GM13976 (cell line): ENCODE results near the gene PREX1.

ENCODE experiments used
- DNase-seq: peaks from one replicate; pipeline ENCODE4 v3.0.0; 2012; ENCODE audit warnings: low spot score
- CTCF ChIP-seq: IDR thresholded peaks from 2 replicates; pipeline ENCODE4 v1.5.1; 2012; ENCODE audit warnings: borderline replicate concordance, mild to moderate bottlenecking; ENCODE audit not compliant: insufficient read depth; ENCODE audit errors: extremely low read depth, missing control alignments, control extremely low read depth
- in situ Hi-C: fragments of 300-500 bp; cut with MboI; formaldehyde crosslinking; loops from one replicate; pipeline ENCODE4 v1.12.0; 2022; ENCODE audit warnings: low sequenced_read_pairs, mixed read lengths, inconsistent platforms; ENCODE audit not compliant: unreplicated experiment

The PREX1 gene

GRCh38 chr20:48629960-48630315 is 197.9 kb downstream of the PREX1 start:
- in situ Hi-C loops, result no loop called here
- no peak for TF ChIP-seq CTCF
- DNase-seq, result no peak

DNA sequence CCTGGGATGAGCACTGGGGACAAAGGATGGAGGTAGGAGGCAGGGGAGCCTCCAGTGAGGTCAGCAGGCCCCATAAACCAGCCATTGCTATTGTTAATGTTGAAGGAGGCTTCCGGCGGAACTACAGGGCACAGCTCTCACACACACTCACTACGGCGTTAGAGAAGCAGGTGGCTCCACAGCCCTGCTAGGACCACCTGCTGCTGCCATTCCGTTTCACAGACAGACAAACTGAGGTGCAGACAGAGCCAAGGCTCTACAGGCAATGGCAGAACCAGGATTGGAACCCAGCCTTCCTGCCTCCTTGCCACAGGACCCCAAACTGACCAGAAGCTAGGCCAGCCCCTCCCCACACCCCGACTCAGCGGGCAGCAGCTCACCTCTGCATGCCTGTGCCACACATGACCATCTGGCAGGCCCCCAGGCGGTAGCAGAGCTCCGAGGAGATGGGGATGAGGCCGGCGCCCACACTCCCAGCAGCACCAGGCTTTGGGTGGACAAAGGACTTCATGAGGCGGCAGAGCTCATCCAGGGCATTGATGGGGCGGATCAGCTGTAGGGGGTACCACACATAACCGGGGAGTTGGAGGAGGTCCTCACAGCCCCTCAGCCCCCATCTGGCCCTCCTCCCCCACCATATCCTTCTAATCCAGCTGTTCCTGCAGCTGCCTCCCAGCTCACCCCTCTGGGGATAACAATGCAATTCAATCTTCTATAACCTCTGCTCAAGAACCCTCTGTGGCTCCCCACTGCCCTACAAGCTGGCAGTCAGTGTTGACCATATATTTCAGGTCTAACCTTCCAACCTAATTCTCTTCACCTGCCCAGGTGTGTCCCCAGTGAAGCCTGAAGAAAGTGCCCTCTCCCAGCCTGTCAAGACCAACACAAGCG is 198.5 kb downstream of the PREX1 start:
- in situ Hi-C loops, result no loop called here
- DNase-seq, result no peak
- no peak for TF ChIP-seq CTCF

DNA sequence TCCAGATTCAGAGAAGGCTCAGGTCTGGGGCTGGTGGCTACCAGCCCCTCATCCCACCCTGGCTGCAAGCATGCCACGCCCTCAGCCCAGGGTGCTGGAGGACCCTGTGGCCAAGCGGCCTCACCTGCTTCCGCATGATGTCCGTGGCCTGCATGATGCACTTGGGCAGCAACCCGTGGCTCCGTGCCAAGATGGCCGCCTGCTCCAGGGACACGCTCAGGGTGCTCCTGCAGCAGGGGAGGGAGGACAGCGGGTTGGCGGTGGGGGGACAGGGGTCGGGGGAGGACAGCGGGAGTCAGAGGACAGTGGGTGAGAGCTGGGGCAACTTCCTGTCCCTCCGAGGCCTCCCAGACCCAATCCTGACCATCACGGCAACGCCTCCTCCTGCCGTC is 200.1 kb downstream of the PREX1 start:
- in situ Hi-C loops, result no loop called here
- DNase-seq, result no peak
- TF ChIP-seq CTCF, result no peak

- in situ Hi-C loops, result no loop called here
These were observed 200.7 kb downstream of the PREX1 start for GRCh38 chr20:48626938-48627736.

DNA sequence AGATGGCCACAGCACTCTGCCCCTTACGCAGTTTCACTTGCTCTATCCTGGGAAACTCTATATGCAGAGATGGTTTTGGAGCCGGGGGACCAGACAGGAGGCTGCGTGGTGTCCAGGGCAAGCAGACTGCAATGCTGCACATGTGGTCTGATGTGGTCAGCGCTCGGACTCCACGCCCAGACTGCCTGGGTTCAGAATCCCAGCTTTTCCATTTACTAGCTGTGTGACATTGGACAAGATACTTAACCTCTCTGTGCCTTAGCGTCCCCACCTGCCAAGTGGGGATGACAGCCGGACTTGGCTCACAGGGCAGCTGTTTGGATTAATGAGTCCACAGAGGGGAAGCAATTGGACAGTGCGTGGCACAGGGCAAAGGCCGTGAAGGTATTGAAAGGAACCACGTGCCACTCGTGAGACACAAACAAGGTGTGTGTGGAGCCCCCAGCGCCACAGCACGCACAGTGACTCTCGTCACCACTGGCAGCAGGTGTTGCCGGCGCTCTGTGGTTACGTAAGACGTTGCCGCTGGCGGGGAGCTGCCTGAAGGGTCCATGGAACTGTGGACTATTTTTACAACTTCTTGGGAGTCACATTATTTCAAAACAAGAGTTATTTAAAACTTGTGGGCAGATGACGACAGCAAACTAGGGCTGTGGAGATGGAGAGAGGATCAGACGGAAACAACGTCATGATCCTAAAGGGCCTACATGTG is 201.4 kb downstream of the PREX1 start:
- DNase-seq, result no peak
- TF ChIP-seq CTCF, result no peak
- in situ Hi-C loops, result no loop called here

More at GRCh38 chr20:48626938-48627736, 200.7 kb downstream of the PREX1 start:
- TF ChIP-seq CTCF, result no peak
- DNase-seq, result no peak
